LHCN-M2 (cell line): Measurements from ENCODE around the gene NEMF. TPM values are rescaled to one million over a fixed set of nuclear protein-coding genes. Genes with fewer than 3 reads are reported as not detected.
"Not testable (repeated sequence)": the region's sequence is repeated elsewhere in the genome, so short reads cannot be mapped to it uniquely, and the experiment has no call there.

Experiments used
- DNase-seq: peaks from one replicate; pipeline ENCODE4 v3.0.0-alpha.2; 2012; ENCODE audit warnings: low read depth
- total RNA-seq: library from RNA; depleted of rRNA; stranded (reverse); fragments of >200 nt; gene quantifications from 2 replicates; pipeline ENCODE4 v1.2.3, GENCODE V29; 2014

The NEMF gene
- total RNA-seq, 1 experiment from 2014 or later, result 49.0 TPM

GRCh38 chr14:49880267-49881064 lies 27.9 kb upstream of the NEMF start:
- peak; percentile 25 for DNase-seq

- DNase-seq, result peak; percentile 67
Observed at GRCh38 chr14:49879646-49880204, 27.1 kb upstream of the NEMF start.

GRCh38 chr14:49876563-49877127 lies 24.1 kb upstream of the NEMF start:
- DNase-seq, result no peak

GRCh38 chr14:49875640-49876198 lies 23.1 kb upstream of the NEMF start:
- DNase-seq, result no peak

GRCh38 chr14:49873548-49873947 lies 21.0 kb upstream of the NEMF start:
- not testable (repeated sequence) for DNase-seq

- DNase-seq, result no peak
Observed at GRCh38 chr14:49870908-49871307, 18.3 kb upstream of the NEMF start.

- no peak for DNase-seq
Observed at GRCh38 chr14:49868720-49869114, 16.1 kb upstream of the NEMF start.

GRCh38 chr14:49867831-49868719 lies 15.5 kb upstream of the NEMF start:
- peak; percentile 90 for DNase-seq

- DNase-seq, result peak; percentile 61
Observed at GRCh38 chr14:49865431-49865859, 12.9 kb upstream of the NEMF start.

GRCh38 chr14:49863487-49864281 lies 11.1 kb upstream of the NEMF start:
- DNase-seq, result no peak

- DNase-seq, result peak; percentile 84
Observed at GRCh38 chr14:49862089-49862673, 9.6 kb upstream of the NEMF start.

GRCh38 chr14:49861699-49862088 lies 9.1 kb upstream of the NEMF start:
- peak; percentile 80 for DNase-seq

GRCh38 chr14:49860988-49861698 lies 8.6 kb upstream of the NEMF start:
- no peak for DNase-seq

GRCh38 chr14:49858383-49858782 lies 5.8 kb upstream of the NEMF start:
- no peak for DNase-seq

- no peak for DNase-seq
Observed at GRCh38 chr14:49857427-49858003, 4.9 kb upstream of the NEMF start.

- DNase-seq, result peak; percentile 76
Observed at GRCh38 chr14:49853572-49854375, 1.2 kb upstream of the NEMF start.

GRCh38 chr14:49853158-49853477 lies 530 bp upstream of the NEMF start:
- DNase-seq, result no peak

- DNase-seq, result no peak
Observed at GRCh38 chr14:49851813-49852212, 775 bp downstream of the NEMF start.
